PC-3 (cell line): ENCODE data around the gene ZNF860. TPM values are rescaled to one million over a fixed set of nuclear protein-coding genes. Genes with fewer than 3 reads are reported as not detected.

Source experiments
- ATAC-seq: fragments of 200-7000 bp; cut with Tn5 transposase; 2 replicates; pipeline ENCODE4 v1.9.1; 2020; ENCODE audit warnings: mild to moderate bottlenecking, moderate library complexity
- BruUV-seq: library from RNA; stranded (reverse); fragments of 400-500 nt; replicated peaks from 2 replicates; lab custom pipeline; 2021; lab: Mats Ljungman, UMichigan
- CTCF ChIA-PET: fragments of 300-600 bp; sonication (Branson Sonifier 250); formaldehyde crosslinking; loops from one replicate; lab custom pipeline; 2022; ENCODE audit warnings: antibody characterized with exemption; lab: Charles Lee
- POLR2A ChIA-PET: fragments of 300-600 bp; sonication (Branson Sonifier 250); formaldehyde crosslinking; loops from one replicate; lab custom pipeline; 2022; ENCODE audit warnings: antibody characterized with exemption; ENCODE audit not compliant: unreplicated experiment; lab: Charles Lee
- DNase-seq: peaks from one replicate; pipeline ENCODE4 v3.0.0-alpha.2; 2015
- H2AFZ ChIP-seq: fragments of 300-600 bp; sonication (generic); 2 replicates; pipeline ENCODE4 v1.6.0; 2016; ENCODE audit warnings: antibody characterized with exemption, low read length
- H3F3A ChIP-seq: fragments of 300-600 bp; sonication (generic); one replicate; pipeline ENCODE4 v1.6.0; 2017; ENCODE audit warnings: antibody characterized with exemption, low read length, control low read depth, mild to moderate bottlenecking; ENCODE audit not compliant: unreplicated experiment
- H3K27ac ChIP-seq: fragments of 300-600 bp; sonication (generic); 2 replicates; pipeline ENCODE4 v1.5.1; 2016; ENCODE audit warnings: mild to moderate bottlenecking, low read length
- H3K27me3 ChIP-seq: fragments of 300-600 bp; sonication (generic); 2 replicates; pipeline ENCODE4 v1.6.1; 2016; ENCODE audit warnings: low read length, mixed read lengths
- H3K36me3 ChIP-seq: fragments of 300-600 bp; sonication (generic); 2 replicates; pipeline ENCODE4 v1.6.1; 2016; ENCODE audit warnings: low read depth, mixed run types, low read length, mixed read lengths
- H3K4me1 ChIP-seq: fragments of 300-600 bp; sonication (generic); 2 replicates; pipeline ENCODE4 v1.5.1; 2016; ENCODE audit warnings: low read length; ENCODE audit not compliant: insufficient read depth
- H3K4me2 ChIP-seq: fragments of 300-600 bp; sonication (generic); 2 replicates; pipeline ENCODE4 v1.6.0; 2016; ENCODE audit warnings: low read length
- H3K4me3 ChIP-seq: fragments of 300-600 bp; sonication (generic); 2 replicates; pipeline ENCODE4 v1.5.1; 2016; ENCODE audit warnings: mild to moderate bottlenecking, low read length, mixed read lengths
- H3K79me2 ChIP-seq: fragments of 300-600 bp; sonication (generic); 2 replicates; pipeline ENCODE4 v1.6.1; 2017; ENCODE audit warnings: low read length, mixed read lengths
- H3K9ac ChIP-seq: fragments of 300-600 bp; sonication (generic); 2 replicates; pipeline ENCODE4 v1.6.0; 2016; ENCODE audit warnings: mild to moderate bottlenecking, low read length
- H3K9me2 ChIP-seq: fragments of 300-600 bp; sonication (generic); replicated peaks from 2 replicates; pipeline ENCODE4 v1.6.1; 2016; ENCODE audit warnings: mixed run types, low read length, mixed read lengths
- H3K9me3 ChIP-seq: fragments of 300-600 bp; sonication (generic); 2 replicates; pipeline ENCODE4 v1.6.1; 2016; ENCODE audit warnings: low read length, mixed read lengths
- H4K20me1 ChIP-seq: fragments of 300-600 bp; sonication (generic); 2 replicates; pipeline ENCODE4 v1.6.1; 2016; ENCODE audit warnings: low read length, mixed read lengths
- EZH2 ChIP-seq: fragments of 300-600 bp; sonication (generic); IDR thresholded peaks from one replicate; pipeline ENCODE4 v1.6.1; 2017; ENCODE audit warnings: antibody characterized with exemption, mild to moderate bottlenecking, low read length; ENCODE audit not compliant: unreplicated experiment
- EZH2phosphoT487 ChIP-seq: fragments of 300-600 bp; sonication (generic); IDR thresholded peaks from 2 replicates; pipeline ENCODE4 v1.6.1; 2018; ENCODE audit warnings: mild to moderate bottlenecking, antibody characterized with exemption, low read length, borderline replicate concordance
- intact Hi-C: fragments of 100-400 bp; cut with micrococcal nuclease; formaldehyde crosslinking; loops from 2 replicates; pipeline ENCODE4 v1.9.0; 2023
- total RNA-seq: library from RNA; depleted of rRNA; stranded (reverse); fragments of >200 nt; gene quantifications from 2 replicates; pipeline ENCODE4 v1.2.3, GENCODE V29; 2014
- TF ChIP-seq, protein P1 (sequence below): fragments of 300-600 bp; sonication (generic); conservative IDR thresholded peaks from 2 replicates; pipeline ENCODE4 v1.5.1; 2017; ENCODE audit warnings: antibody characterized with exemption, low read depth, mild to moderate bottlenecking, low read length

Gene ZNF860
- total RNA-seq, 1 experiment from 2014 or later = 10.5 TPM

DNA sequence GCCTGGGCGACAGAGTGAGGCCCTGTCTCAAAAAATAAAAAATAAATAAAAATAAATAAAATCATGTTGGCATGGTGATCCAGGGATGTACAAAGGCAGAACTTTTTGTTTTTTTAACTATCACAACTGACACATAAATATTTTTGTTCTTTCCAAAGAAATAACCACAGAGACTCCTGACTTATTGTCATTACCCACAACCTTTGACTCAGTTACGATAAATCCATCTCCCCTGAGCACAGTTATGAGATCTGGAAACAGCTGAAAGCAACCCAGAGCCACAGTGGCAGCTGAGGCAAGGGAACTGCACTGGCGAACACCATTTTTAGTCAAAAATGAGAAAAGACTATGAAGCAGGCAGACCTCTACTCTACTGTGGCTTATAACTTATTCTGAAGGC is 24.4 kb upstream of the ZNF860 start:
- Histone ChIP-seq H3K4me2 (no peak overlapping the region), H3K9ac (no peak overlapping the region), H3K27ac (no peak overlapping the region), H3K9me2 (no peaks in the 10 kb centered on the region), H3K4me1 (peaks cover 27% of the 10 kb centered on the region), H3K27me3 (no peaks in the 10 kb centered on the region), H3K79me2 (peaks cover 91% of the 10 kb centered on the region), H3K4me3 (no peak overlapping the region), H2AFZ (no peak overlapping the region), H3K9me3 (no peaks in the 10 kb centered on the region), H4K20me1 (peaks cover 9% of the 10 kb centered on the region; the same call in 1 of the 2 replicates), H3K36me3 (peaks cover 5% of the 10 kb centered on the region; the same call in 1 of the 2 replicates), H3F3A (no peaks in the 10 kb centered on the region)
- intact Hi-C loops = no loop called here
- TF ChIP-seq EZH2 (no peak), EZH2phosphoT487 (no peak)
- TF ChIP-seq, protein P1, sequence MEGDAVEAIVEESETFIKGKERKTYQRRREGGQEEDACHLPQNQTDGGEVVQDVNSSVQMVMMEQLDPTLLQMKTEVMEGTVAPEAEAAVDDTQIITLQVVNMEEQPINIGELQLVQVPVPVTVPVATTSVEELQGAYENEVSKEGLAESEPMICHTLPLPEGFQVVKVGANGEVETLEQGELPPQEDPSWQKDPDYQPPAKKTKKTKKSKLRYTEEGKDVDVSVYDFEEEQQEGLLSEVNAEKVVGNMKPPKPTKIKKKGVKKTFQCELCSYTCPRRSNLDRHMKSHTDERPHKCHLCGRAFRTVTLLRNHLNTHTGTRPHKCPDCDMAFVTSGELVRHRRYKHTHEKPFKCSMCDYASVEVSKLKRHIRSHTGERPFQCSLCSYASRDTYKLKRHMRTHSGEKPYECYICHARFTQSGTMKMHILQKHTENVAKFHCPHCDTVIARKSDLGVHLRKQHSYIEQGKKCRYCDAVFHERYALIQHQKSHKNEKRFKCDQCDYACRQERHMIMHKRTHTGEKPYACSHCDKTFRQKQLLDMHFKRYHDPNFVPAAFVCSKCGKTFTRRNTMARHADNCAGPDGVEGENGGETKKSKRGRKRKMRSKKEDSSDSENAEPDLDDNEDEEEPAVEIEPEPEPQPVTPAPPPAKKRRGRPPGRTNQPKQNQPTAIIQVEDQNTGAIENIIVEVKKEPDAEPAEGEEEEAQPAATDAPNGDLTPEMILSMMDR = no peak
- ATAC-seq (no peak), DNase-seq (no peak)
- POLR2A ChIA-PET = no interaction called here
- BruUV-seq = no TSS peak
- CTCF ChIA-PET = no interaction called here

DNA sequence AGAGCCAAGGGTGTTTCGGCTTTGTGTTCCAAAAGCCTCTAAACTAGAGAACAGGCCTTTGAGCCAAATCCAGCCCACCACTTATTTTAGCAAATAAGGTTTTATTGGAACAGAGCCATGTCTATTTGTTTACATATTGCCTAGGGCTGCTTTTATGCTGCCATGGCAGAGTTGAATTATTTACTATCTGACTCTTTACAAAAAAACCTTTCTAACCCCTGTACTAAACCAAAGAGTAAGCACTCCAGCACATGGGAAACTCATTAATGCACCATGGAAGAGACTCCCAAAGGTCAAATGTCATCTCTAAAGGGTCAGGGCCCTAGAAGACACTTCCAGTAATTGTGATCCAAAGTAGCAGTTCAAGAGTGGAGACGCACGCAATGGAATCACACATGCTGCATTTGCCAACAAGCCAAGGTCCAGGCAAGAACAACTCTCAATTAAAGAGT is 22.8 kb upstream of the ZNF860 start:
- H3K9ac ChIP-seq = no peak overlapping the region
- CTCF ChIA-PET = no interaction called here
- H3K9me2 ChIP-seq = no peaks in the 10 kb centered on the region
- intact Hi-C loops = no loop called here
- no TSS peak for BruUV-seq
- DNase-seq (peak; percentile 35), ATAC-seq (no peak)
- no peak overlapping the region for H3K27ac ChIP-seq
- TF ChIP-seq EZH2 (no peak), EZH2phosphoT487 (no peak)
- TF ChIP-seq, protein P1 = no peak
- H3K27me3 ChIP-seq = no peaks in the 10 kb centered on the region
- peaks cover 6% of the 10 kb centered on the region; the same call in 1 of the 2 replicates for H4K20me1 ChIP-seq
- peaks cover 89% of the 10 kb centered on the region for H3K79me2 ChIP-seq
- H3K4me3 ChIP-seq = no peak overlapping the region
- H2AFZ ChIP-seq = no peak overlapping the region
- peaks cover 42% of the 10 kb centered on the region for H3K4me1 ChIP-seq
- peaks cover 6% of the 10 kb centered on the region for H3F3A ChIP-seq
- peaks cover 5% of the 10 kb centered on the region; the same call in 1 of the 2 replicates for H3K36me3 ChIP-seq
- H3K9me3 ChIP-seq = no peaks in the 10 kb centered on the region
- H3K4me2 ChIP-seq = no peak overlapping the region
- POLR2A ChIA-PET = no interaction called here

DNA sequence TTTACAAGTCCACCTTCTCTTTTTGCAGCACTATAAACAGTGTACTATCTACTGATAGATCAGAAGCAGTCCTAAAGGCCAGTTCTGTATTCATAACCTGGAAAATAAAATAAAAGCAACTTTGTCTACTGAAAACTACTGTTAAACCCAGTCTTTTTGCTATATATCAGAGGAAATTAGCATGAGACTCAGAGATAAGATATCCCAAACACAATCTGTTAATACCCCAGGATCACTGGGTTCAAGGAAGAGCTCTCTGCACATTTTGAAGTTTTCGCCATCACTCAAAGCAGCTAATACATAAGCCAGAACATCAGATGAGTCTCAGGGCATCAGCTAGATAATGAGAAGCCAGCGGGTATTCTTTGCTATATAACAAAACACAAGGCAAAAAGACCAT is 22.3 kb upstream of the ZNF860 start:
- H3K36me3 ChIP-seq = peaks cover 5% of the 10 kb centered on the region; the same call in 1 of the 2 replicates
- ChIA-PET CTCF (no interaction called here), POLR2A (no interaction called here)
- no peak for ATAC-seq
- no peaks in the 10 kb centered on the region for H3K9me3 ChIP-seq
- no peak overlapping the region for H3K27ac ChIP-seq
- no peak overlapping the region for H2AFZ ChIP-seq
- peaks cover 89% of the 10 kb centered on the region for H3K79me2 ChIP-seq
- BruUV-seq = no TSS peak
- no peaks in the 10 kb centered on the region for H3K9me2 ChIP-seq
- peaks cover 47% of the 10 kb centered on the region for H3K4me1 ChIP-seq
- H4K20me1 ChIP-seq = peaks cover 6% of the 10 kb centered on the region; the same call in 1 of the 2 replicates
- H3F3A ChIP-seq = peaks cover 6% of the 10 kb centered on the region
- H3K4me3 ChIP-seq = no peak overlapping the region
- no peak overlapping the region for H3K4me2 ChIP-seq
- no peaks in the 10 kb centered on the region for H3K27me3 ChIP-seq
- no peak overlapping the region for H3K9ac ChIP-seq
- intact Hi-C loops = no loop called here
- no peak for DNase-seq
- no peak for TF ChIP-seq EZH2phosphoT487
- TF ChIP-seq EZH2 = no peak
- TF ChIP-seq, protein P1 = no peak
